ENCODE results near the gene REL.

DNA sequence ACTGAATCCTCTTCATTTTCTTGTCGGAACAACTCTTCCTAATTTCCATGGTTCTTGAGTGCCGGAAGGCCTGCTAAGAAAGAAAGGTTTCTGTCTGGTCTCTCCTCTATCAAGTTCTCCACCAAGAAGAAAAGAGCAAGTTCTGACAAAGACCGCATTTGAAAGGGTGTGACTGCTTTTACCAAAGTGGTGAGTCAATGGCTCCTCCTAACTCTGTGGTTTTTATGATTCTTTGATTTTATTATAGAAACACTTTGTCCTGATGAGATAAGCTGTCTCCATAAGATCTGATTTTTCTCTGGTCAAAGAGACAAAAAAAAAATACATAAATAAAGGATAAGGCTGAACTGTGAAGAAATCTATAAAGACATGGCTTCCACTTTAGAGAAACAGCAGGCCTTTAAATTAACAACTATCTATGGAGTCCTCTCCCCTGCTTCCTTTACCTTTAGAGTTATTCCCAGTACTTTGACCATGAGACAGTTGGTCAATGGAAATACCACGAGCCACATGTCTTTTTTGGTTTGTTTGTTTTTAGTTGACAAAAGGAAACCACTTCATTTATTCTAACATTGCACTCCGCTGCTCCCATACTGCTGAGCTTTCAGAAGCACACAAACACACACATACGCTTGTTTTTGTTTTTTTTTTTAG lies 67.7 kb downstream of the REL start:
- no peak for TF ChIP-seq ZNF777 (tag by site-specific recombination; IDR thresholded peaks at IDR 0.05; ENCODE audit: borderline replicate concordance)
- TF ChIP-seq ZNF24 (tag by site-specific recombination; IDR thresholded peaks at IDR 0.05), result no peak
- TF ChIP-seq, protein P1, sequence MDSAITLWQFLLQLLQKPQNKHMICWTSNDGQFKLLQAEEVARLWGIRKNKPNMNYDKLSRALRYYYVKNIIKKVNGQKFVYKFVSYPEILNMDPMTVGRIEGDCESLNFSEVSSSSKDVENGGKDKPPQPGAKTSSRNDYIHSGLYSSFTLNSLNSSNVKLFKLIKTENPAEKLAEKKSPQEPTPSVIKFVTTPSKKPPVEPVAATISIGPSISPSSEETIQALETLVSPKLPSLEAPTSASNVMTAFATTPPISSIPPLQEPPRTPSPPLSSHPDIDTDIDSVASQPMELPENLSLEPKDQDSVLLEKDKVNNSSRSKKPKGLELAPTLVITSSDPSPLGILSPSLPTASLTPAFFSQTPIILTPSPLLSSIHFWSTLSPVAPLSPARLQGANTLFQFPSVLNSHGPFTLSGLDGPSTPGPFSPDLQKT (IDR thresholded peaks at IDR 0.05; ENCODE audit: borderline replicate concordance, low read depth, low read length), result no peak
- TF ChIP-seq, protein P2, sequence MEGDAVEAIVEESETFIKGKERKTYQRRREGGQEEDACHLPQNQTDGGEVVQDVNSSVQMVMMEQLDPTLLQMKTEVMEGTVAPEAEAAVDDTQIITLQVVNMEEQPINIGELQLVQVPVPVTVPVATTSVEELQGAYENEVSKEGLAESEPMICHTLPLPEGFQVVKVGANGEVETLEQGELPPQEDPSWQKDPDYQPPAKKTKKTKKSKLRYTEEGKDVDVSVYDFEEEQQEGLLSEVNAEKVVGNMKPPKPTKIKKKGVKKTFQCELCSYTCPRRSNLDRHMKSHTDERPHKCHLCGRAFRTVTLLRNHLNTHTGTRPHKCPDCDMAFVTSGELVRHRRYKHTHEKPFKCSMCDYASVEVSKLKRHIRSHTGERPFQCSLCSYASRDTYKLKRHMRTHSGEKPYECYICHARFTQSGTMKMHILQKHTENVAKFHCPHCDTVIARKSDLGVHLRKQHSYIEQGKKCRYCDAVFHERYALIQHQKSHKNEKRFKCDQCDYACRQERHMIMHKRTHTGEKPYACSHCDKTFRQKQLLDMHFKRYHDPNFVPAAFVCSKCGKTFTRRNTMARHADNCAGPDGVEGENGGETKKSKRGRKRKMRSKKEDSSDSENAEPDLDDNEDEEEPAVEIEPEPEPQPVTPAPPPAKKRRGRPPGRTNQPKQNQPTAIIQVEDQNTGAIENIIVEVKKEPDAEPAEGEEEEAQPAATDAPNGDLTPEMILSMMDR (tag by site-specific recombination; IDR thresholded peaks at IDR 0.05), result no peak
- no peak for TF ChIP-seq ZNF664 (tag by site-specific recombination; IDR thresholded peaks at IDR 0.05)
- no peak for TF ChIP-seq ZNF701 (tag by site-specific recombination; IDR thresholded peaks at IDR 0.05)

Measured in HEK293 (cell line).